ENCODE data around the gene IL15RA. TPM values are rescaled to one million over a fixed set of nuclear protein-coding genes. Genes with fewer than 3 reads are reported as not detected.

Gene IL15RA
- total RNA-seq, 1 experiment from 2014 or later, result 11.0 TPM

- no peak overlapping the region for H3K4me3 ChIP-seq (ENCODE audit: low read depth in 2 of 2, low read length in 2 of 2)
- in situ Hi-C loops (cut with HindIII; ENCODE audit: low pct_unique_long_range_greater_than_20kb, low sequenced_read_pairs) (no loop called here), intact Hi-C loops (cut with micrococcal nuclease; ENCODE audit: unreplicated experiment) (no loop called here)
- BruUV-seq (replicated peaks), result no TSS peak
- no peaks in the 10 kb centered on the region for H3K27me3 ChIP-seq (ENCODE audit: control insufficient read depth, insufficient read depth, low read length)
- H3K9me3 ChIP-seq (ENCODE audit: control insufficient read depth, insufficient read depth, low read depth, low read length), result no peaks in the 10 kb centered on the region
- no peak overlapping the region for H3K27ac ChIP-seq (ENCODE audit: low read length)
- H3K36me3 ChIP-seq (ENCODE audit: control insufficient read depth, insufficient read depth, low read length), result no peaks in the 10 kb centered on the region; the same call in 1 of the 2 replicates
- DNase-seq (ENCODE audit: low read depth, low spot score) (no peak), ATAC-seq (no peak)
- CTCF ChIA-PET, result no interaction called here
- H3K4me1 ChIP-seq (ENCODE audit: control insufficient read depth, insufficient read depth, low read length), result no peaks in the 10 kb centered on the region
- TF ChIP-seq SIN3A (IDR thresholded peaks at IDR 0.05; ENCODE audit: borderline replicate concordance, insufficient read depth, low read depth, low read length) (no peak), TCF7L2 (IDR thresholded peaks at IDR 0.05; ENCODE audit: low read depth, low read length) (no peak), CTCF (IDR thresholded peaks at IDR 0.05) (no peak), REST (IDR thresholded peaks at IDR 0.05; ENCODE audit: insufficient read depth in 1 of 2, low read depth in 2 of 2, low read length in 1 of 2) (no peak), POLR2AphosphoS5 (IDR thresholded peaks at IDR 0.05; ENCODE audit: low read depth, low read length) (no peak)
- POLR2A ChIA-PET, result no interaction called here
Measured at GRCh38 chr10:5983774-5984173, 6.4 kb upstream of the IL15RA start.

- intact Hi-C loops (cut with micrococcal nuclease; ENCODE audit: unreplicated experiment) (no loop called here), in situ Hi-C loops (cut with HindIII; ENCODE audit: low pct_unique_long_range_greater_than_20kb, low sequenced_read_pairs) (no loop called here)
- peaks cover 3% of the 10 kb centered on the region; the same call in 1 of the 2 replicates for H3K4me1 ChIP-seq (ENCODE audit: control insufficient read depth, insufficient read depth, low read length)
- no peak overlapping the region for H3K27ac ChIP-seq (ENCODE audit: low read length)
- H3K9me3 ChIP-seq (ENCODE audit: control insufficient read depth, insufficient read depth, low read depth, low read length), result no peaks in the 10 kb centered on the region
- POLR2A ChIA-PET, result no interaction called here
- no peak overlapping the region for H3K4me3 ChIP-seq (ENCODE audit: low read depth in 2 of 2, low read length in 2 of 2)
- BruUV-seq (replicated peaks), result no TSS peak
- CTCF ChIA-PET, result interaction anchor here (0.6 kb wide), 1 partner anchor 12 kb away, joined by 5 read pairs; no protein-coding TSS in a partner anchor
- no peaks in the 10 kb centered on the region for H3K27me3 ChIP-seq (ENCODE audit: control insufficient read depth, insufficient read depth, low read length)
- no peak for TF ChIP-seq SIN3A (IDR thresholded peaks at IDR 0.05; ENCODE audit: borderline replicate concordance, insufficient read depth, low read depth, low read length)
- TF ChIP-seq CTCF (IDR thresholded peaks at IDR 0.05), result no peak
- TF ChIP-seq POLR2AphosphoS5 (IDR thresholded peaks at IDR 0.05; ENCODE audit: low read depth, low read length), result no peak
- TF ChIP-seq TCF7L2 (IDR thresholded peaks at IDR 0.05; ENCODE audit: low read depth, low read length), result no peak
- TF ChIP-seq REST (IDR thresholded peaks at IDR 0.05; ENCODE audit: insufficient read depth in 1 of 2, low read depth in 2 of 2, low read length in 1 of 2), result no peak
- ATAC-seq (no peak), DNase-seq (ENCODE audit: low read depth, low spot score) (no peak)
- no peaks in the 10 kb centered on the region for H3K36me3 ChIP-seq (ENCODE audit: control insufficient read depth, insufficient read depth, low read length)
Measured at GRCh38 chr10:5981529-5981928, 4.2 kb upstream of the IL15RA start.
